Hematopoietic multipotent progenitor cell treated with erythropoietin and hydrocortisone succinate and interleukin-3 and kit ligand, for 17 days (in vitro differentiated cells): ENCODE results near the gene MSX2.

Experiments used
- DNase-seq: peaks from one replicate; pipeline ENCODE4 v3.0.0-alpha.2; 2015; ENCODE audit warnings: low spot score

Gene MSX2

GRCh38 chr5:174718880-174719610 lies 5.3 kb upstream of the MSX2 start:
- DNase-seq, result no peak

DNA sequence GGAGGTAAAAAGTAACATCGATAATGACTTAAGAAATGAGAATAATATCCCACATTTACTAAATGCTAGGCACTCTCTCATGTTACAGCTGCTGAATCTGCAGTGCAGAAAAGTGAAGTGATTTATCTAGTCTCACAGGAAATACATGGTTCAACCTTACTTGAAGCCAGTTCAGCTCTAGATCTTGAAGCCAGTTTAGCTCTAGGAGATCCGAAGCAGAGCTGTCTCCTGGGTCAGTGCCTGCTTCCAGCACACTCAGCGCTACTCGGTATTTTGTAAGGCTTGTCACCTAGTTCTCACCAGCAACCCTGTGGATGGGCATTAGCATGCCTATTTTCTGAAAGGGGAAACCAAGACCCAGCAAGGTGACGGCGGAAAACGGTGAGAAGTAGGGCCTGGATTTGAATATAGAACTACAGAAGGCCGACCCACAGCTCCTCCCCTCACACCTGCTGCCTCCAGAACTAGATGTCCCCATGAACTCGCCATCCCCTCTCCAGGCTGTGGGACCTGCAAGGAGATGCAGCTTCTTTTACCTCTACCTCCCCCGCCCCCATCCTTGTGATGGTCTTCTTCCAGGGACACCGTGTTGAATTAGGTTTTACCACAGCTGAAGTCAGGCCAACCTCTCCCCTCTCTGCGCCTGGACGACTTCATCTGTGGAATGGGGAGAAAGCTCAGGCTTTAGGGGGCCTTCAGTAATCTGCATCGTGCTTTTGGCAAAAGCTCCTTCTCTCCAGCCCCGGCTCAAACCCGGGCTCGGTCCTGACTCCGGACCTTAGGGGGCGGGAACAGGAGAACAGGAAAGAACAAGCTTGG lies 4.4 kb upstream of the MSX2 start:
- no peak for DNase-seq

DNA sequence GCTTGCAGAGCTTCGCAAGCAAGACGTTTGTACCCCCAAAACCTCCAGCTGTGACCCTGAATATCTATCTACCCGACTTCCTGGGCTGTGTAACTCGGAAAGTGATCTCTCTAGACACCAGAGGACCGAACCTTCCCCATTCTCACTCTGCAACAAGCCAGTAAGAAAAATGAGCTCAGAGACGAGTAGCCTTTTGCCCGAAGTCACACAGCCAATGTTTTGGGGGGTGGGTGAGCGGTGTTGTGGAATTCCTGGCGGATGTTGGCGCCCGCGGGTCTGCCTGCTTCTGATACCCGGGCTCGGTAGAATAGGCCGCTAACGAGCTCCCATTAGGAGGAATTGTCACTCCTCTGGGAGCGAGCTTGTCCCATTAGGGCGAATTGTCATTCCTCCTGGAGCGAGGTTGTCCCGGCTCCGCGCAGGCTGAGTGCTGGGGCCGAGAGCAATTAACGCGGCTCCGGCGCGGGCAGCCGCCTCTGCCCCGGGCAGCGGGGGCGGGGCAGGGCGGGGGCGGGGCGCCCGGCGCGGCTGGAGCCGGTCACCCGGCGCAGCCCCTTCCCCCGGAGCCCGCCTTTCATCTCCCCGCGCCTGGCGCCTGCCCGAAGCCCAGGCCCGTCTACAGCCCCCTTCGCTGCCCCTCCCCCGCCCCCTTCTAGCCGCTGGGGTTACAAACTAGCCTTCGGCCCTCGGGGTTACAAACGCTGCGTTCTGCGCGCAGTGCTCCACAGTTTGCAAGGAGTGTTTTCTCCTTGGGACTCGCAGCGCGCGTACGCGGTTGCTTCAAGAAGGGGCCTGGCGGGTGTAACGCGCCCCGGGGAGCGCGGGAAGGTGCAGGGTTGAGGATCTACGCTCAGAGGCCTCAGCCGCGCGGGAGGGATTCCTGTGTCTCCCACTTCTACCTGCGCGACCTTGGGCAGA lies 3.5 kb upstream of the MSX2 start:
- no peak for DNase-seq

DNA sequence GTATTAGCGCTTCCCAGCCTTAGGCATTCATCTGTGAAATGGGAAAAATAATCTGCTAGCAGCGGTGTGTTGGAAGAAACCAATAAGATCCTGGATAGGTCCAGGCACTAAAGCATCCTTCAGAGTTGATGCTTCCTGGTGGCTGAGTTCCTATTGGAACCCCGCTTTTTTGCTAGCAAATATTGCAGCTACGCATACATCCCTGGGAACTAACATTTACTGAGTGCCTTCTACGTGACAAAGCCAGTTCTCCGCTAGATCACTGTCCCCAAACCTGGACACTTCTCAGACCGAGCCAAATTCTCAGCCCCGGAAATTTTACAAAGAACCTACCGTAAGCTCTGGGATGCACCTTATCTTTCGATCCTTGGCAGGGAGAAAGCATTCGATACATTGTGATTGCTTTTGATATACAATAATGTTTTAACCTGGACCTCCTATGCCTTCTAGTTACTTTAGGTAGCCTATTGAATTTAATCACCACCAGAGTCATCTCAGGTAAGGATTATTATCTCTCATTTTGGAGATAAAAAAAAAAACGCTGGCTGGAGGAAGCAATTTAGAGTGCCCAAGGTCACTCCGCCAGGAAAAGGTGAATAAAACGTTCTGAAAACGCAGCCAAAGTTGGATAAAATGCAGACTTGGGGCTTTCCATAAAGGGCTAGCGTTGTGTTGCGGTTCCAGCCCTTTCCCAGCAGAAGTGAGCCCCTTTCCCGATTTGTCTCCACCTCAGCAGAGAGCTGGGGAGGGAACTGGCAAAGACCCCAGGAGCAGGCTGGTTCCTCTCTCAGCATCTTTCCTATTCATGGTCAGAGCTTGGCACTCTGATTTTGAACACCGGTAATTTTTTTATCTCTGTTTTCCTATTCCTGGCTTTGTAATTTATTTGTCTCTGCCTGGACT lies 2.6 kb upstream of the MSX2 start:
- DNase-seq, result no peak

GRCh38 chr5:174722500-174722899 lies 1.9 kb upstream of the MSX2 start:
- DNase-seq, result no peak

GRCh38 chr5:174723315-174723978 lies 935 bp upstream of the MSX2 start:
- no peak for DNase-seq

DNA sequence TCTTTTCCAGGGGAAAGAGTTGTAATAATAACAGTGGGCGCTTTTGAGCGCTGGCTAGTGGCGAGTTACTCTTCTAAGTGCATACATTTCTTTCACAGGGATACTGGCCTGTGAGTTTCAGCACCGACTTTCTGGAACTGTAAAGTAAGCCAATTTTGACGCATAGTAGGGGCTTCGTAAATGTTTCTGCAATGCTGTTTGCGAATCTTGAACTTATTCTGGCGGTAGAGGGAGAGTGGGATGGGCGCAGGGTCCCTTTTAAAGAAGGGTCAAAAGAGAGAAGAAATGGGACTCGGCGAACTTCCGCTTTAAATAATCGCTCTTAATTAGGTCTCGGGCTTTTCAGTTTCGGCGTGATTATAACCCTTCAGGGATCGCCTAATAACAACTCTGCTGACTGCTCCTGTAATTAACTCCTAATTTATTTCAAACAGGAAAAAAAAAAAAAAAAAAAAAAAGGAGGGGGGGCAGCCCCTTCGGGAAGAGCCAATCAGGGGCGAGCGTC lies 351 bp upstream of the MSX2 start:
- no peak for DNase-seq

GRCh38 chr5:174725261-174725990 lies 1.0 kb downstream of the MSX2 start:
- DNase-seq, result no peak

- no peak for DNase-seq
Measured at GRCh38 chr5:174725991-174726601, 1.7 kb downstream of the MSX2 start.

GRCh38 chr5:174726916-174727793 lies 2.8 kb downstream of the MSX2 start:
- no peak for DNase-seq

- DNase-seq, result no peak
Measured at GRCh38 chr5:174727794-174728680, 3.7 kb downstream of the MSX2 start.

GRCh38 chr5:174729075-174729680 lies 4.8 kb downstream of the MSX2 start:
- no peak for DNase-seq

GRCh38 chr5:174731214-174732035 lies 7.0 kb downstream of the MSX2 start:
- DNase-seq, result no peak

DNA sequence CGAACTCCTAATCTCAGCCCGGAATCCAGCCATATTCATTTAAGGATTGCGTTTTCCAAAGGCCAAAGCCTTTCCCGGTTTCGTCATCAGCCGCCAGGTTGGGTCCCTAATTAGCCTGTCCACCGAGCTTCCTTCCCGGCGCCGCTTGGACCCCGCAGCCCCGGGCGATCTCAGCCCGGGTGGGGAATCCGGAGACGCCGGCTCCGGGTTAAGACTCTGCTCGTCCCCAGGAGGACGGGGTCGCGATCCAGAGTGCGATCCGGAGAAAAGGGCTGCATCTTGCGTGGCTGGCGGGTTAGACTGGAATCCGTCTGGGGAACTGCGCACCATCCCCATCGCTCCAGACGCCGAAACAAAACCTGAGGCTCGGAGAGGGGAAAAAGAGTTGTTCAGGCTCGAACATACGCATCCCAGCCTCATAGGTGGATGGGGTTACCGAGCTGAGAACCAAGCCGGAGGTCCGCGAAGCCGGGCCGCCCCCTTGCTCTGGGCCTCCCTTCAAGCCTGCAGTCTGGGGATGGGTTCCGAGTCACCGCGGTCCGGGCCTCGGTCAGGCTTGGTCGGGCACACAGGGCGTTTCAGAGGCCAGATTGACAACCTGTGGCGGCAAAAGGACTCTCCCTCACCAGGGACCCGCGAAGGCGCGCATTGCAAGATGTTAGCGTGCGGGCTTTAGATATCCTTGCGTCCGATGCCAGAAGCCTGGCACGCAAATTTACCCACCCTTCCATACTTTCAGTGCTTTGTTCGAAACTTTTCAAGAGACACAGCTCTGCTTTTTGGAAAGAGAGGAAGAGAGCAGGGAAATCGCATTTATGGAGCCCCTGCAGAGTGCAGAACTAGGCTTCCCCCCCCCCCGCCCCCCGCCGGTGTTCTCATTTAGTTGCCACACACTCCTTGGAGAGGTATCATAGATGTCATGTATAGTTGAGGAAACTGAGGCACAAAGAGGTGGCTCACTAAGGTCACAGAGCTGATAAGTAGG lies 7.9 kb downstream of the MSX2 start:
- DNase-seq, result no peak
